RWPE2 (cell line): ENCODE measurements around the gene PLVAP.

Experiments used
- ATAC-seq: fragments of 200-7000 bp; cut with Tn5 transposase; 3 replicates; pipeline ENCODE4 v1.9.1; 2021; ENCODE audit warnings: low read depth
- DNase-seq: peaks from one replicate; pipeline ENCODE4 v3.0.0-alpha.2; 2020; ENCODE audit warnings: low spot score
- H3K27ac ChIP-seq: fragments of 450-650 bp; 2 replicates; pipeline ENCODE4 v1.5.1; 2017; ENCODE audit warnings: mild to moderate bottlenecking; ENCODE audit not compliant: poor library complexity, severe bottlenecking
- H3K27me3 ChIP-seq: fragments of 250-450 bp; sonication (Bioruptor Pico); 2 replicates; pipeline ENCODE4 v1.5.1; 2021; ENCODE audit warnings: mild to moderate bottlenecking, moderate library complexity; ENCODE audit not compliant: insufficient read depth, poor library complexity, severe bottlenecking
- H3K36me3 ChIP-seq: fragments of 250-450 bp; sonication (Bioruptor Pico); 2 replicates; pipeline ENCODE4 v1.5.1; 2020; ENCODE audit warnings: low read depth, mild to moderate bottlenecking, moderate library complexity
- H3K4me1 ChIP-seq: fragments of 250-450 bp; sonication (Bioruptor Pico); 2 replicates; pipeline ENCODE4 v1.5.1; 2021; ENCODE audit warnings: mild to moderate bottlenecking, moderate library complexity; ENCODE audit not compliant: insufficient read depth, poor library complexity, severe bottlenecking
- H3K4me3 ChIP-seq: fragments of 250-450 bp; sonication (Bioruptor Pico); 2 replicates; pipeline ENCODE4 v1.5.1; 2021; ENCODE audit warnings: mild to moderate bottlenecking, moderate library complexity; ENCODE audit not compliant: severe bottlenecking
- H3K9me3 ChIP-seq: fragments of 250-450 bp; sonication (Bioruptor Pico); 2 replicates; pipeline ENCODE4 v1.5.1; 2021; ENCODE audit warnings: mild to moderate bottlenecking, moderate library complexity; ENCODE audit not compliant: severe bottlenecking
- CTCF ChIP-seq: fragments of 450-650 bp; IDR thresholded peaks from one replicate; pipeline ENCODE4 v1.5.1; 2017; ENCODE audit warnings: mild to moderate bottlenecking, moderate library complexity; ENCODE audit not compliant: poor library complexity, severe bottlenecking

The PLVAP gene

DNA sequence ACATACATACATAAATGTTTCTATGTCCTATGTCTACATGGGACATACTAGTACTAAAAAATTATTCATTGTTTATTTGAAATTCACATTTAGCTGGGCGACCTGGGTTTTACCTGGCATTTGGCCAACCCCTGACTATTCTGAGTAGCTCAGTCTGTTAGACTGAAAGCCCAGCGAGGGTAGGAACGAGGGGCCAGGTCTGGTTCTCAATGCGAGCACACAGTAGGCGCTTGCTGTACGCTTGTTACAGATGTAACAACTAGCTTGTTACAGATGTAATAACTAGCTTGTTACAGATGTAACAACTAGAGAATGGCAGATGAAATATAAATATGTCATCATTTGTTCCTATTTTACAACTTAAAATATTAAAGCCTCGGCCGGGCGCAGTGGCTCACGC is 41.6 kb downstream of the PLVAP start:
- DNase-seq = no peak
- no peak for TF ChIP-seq CTCF
- no peak for ATAC-seq
- peaks cover 14% of the 10 kb centered on the region for H3K36me3 ChIP-seq
- H3K9me3 ChIP-seq = no peaks in the 10 kb centered on the region
- no peaks in the 10 kb centered on the region for H3K27me3 ChIP-seq
- no peak overlapping the region for H3K4me3 ChIP-seq
- H3K27ac ChIP-seq = no peak overlapping the region
- H3K4me1 ChIP-seq = no peaks in the 10 kb centered on the region

DNA sequence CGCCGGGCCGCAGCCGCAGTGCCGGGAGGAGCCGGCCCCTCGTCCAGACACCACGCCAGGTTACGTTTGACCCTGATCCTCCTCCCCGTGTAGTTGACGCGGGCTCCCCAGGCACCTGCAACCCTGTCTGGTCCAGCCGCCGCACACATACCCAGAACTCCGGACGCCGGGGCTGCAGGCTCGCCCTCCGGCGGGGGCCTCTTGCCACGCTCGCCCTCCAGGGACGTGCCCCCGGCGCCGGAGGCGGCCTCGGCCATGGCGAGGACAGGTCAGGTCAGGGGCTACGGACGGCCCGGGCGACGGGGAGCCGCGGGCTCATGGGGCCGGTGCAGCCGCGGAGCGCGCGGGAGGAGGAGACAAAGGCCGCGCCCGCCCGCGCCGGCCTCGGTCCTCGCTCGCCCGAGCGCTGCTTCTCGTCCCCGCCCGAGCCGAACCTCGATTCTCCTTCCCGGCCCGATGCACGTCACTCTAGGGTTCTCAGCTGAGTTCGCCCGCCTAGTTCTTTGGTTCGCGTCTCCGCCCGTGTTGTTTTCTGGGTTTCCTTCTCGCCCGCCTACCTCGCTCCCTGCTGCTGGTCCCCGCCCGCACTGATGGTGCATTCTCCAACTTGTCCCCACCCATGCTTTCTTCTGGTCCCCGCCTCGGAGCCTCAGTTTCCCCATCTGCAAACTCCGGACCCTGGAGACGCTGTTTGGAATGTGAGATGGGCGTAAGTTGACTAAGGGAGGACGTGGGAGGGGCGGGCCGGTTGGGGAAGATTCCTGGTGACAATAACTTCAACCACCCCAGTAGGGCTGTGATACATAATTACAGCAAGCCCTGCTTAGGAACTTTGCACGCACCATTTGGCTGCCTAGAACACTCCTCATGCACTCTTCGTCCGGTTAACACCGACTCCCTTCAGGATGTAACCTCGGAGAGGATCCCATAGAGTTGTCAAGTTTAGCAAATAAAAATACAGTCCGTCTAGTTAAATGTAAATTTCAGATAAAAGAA is 42.4 kb downstream of the PLVAP start, which contains the start of gene ANO8:
Gene ANO8, minus strand, starts transcription at position 442 of the 996 bp plus-strand sequence. Its CDS starts 185 bp downstream, at position 257.
- ATAC-seq (peak; percentile 64), DNase-seq (peak; percentile 97)
- Histone ChIP-seq H3K27ac (peak within 1 kb of the TSS; percentile 57), H3K9me3 (no peaks in the 10 kb centered on the region), H3K36me3 (peaks cover 14% of the 10 kb centered on the region), H3K27me3 (no peaks in the 10 kb centered on the region), H3K4me3 (peak within 1 kb of the TSS; percentile 65), H3K4me1 (no peaks in the 10 kb centered on the region)
- no peak for TF ChIP-seq CTCF

DNA sequence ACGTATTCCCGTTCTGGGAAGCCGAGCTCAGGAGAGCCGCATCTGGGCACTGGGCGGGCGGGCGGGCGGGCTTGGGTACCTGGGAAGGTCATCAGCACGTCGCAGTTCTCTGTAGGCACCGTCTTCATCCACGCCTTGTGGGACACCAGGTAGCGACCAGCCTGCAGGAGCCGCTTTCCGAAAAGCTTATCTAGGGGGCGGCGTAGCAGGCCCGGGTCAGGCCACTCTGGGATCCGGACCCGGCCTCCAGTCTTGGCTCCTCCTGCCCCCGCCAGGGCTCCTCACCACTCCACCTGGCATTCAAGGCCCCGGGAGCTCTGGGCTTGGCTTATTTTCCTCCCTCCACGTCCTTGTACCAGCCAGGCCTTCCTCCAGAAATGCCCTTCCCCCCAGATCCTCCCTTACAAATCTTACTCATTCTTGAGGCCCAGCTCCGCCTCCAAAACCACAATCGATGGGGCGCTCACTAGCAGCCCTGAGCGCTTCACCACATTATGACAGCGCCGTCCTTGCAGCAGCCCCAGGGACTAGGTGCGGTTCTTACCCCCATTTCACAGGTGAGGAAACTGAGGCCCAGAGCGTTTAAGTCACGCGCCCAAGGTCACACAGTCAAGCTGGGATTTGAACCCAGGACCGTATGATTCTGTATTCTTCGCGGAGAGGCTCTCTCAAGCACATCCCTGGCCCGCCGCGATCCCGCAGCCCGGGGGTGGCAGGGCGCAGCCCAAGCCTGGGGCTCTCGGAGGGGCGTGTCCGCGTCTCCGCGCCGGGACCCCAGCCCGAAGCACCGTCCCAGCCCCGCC is 43.3 kb downstream of the PLVAP start:
- Histone ChIP-seq H3K9me3 (no peaks in the 10 kb centered on the region), H3K36me3 (peaks cover 13% of the 10 kb centered on the region), H3K27ac (peak overlapping the region; percentile 57), H3K4me1 (no peaks in the 10 kb centered on the region), H3K4me3 (peak overlapping the region; percentile 65), H3K27me3 (no peaks in the 10 kb centered on the region)
- DNase-seq = peak; percentile 77
- no peak for TF ChIP-seq CTCF
- ATAC-seq = peak; percentile 21

DNA sequence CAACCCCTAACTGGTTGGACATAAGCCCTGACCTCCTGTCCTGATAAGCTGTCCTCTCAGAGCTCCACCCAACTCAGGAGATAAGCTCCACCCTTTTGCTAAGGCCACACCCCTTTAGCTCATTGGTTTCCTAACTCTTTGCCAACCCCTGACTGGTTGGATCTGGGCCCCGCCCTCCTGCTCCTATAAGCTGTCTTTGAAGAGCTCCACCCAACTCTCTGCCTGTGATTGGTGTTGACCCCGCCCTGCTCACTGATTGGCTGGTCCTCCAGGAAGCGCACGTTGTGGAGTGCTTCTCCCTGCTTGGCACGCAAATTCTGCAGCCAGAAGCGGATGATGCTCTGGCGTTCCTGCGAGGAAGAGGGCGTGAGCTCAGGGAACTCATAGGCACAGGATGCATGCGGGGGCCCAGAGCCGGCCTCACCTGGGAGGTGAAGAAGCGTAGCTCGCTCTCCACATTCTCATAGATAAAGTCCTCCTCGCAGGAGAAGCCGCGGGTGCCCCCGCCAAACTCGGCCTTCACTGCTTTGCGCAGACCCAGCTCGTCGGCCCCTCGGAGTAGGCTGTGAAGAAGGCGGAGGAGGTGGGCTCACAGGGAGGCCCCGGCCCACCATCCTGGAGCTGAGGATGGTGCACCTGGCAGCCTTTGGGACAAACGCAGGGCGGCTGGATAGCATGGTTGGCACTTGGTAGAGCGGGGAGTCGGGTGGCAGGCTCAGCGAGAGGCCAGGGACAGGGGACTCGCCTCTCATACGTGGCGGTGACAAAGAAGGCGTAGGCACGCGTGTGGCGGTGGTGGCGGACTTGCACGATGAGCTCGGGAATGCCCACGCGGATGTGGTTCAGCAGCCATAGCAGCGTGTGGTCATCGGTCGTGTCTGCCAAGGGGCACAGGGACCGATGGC is 44.2 kb downstream of the PLVAP start:
- no peak for TF ChIP-seq CTCF
- peak; percentile 69 for DNase-seq

More for the DNA sequence above, 44.2 kb downstream of the PLVAP start:
- Histone ChIP-seq H3K4me3 (no peak overlapping the region), H3K27me3 (no peaks in the 10 kb centered on the region), H3K4me1 (no peaks in the 10 kb centered on the region), H3K36me3 (peaks cover 6% of the 10 kb centered on the region), H3K27ac (no peak overlapping the region), H3K9me3 (no peaks in the 10 kb centered on the region)
- no peak for ATAC-seq
